Measurements from ENCODE around the gene LAMA2. TPM values are rescaled to one million over a fixed set of nuclear protein-coding genes. Genes with fewer than 3 reads are reported as not detected.

LAMA2 gene
- total RNA-seq, 1 donor from 2014 or later: 1.8 TPM

GRCh38 chr6:129115471-129115870 lies 232.5 kb downstream of the LAMA2 start:
- Histone ChIP-seq H3K4me3 (ENCODE audit: insufficient read depth, low read depth, low read length) (no peak overlapping the region), H3K79me2 (ENCODE audit: insufficient read depth, low read length) (no peaks in the 10 kb centered on the region), H3K4me2 (ENCODE audit: low read length) (no peak overlapping the region), H3K9me3 (ENCODE audit: insufficient read depth, low read depth, low read length) (no peaks in the 10 kb centered on the region), H3K9ac (ENCODE audit: low read length) (no peak overlapping the region), H3K4me1 (ENCODE audit: insufficient read depth, low read length) (no peaks in the 10 kb centered on the region), H3K27ac (ENCODE audit: low read depth, low read length) (no peak overlapping the region), H3K27me3 (ENCODE audit: insufficient read depth, low read length) (no peaks in the 10 kb centered on the region), H3K36me3 (ENCODE audit: insufficient read depth, low read length) (no peaks in the 10 kb centered on the region), H4K20me1 (ENCODE audit: insufficient read depth, low read length) (no peaks in the 10 kb centered on the region), H2AFZ (ENCODE audit: low read depth, low read length) (no peak overlapping the region)
- H3K9me3 Mint-ChIP-seq (ENCODE audit: unreplicated experiment): no peaks in the 10 kb centered on the region
- peaks cover 2% of the 10 kb centered on the region for H3K27me3 Mint-ChIP-seq (ENCODE audit: low read depth, unreplicated experiment)
- no peak overlapping the region for H3K4me3 Mint-ChIP-seq (ENCODE audit: unreplicated experiment)
- TF ChIP-seq CTCF (IDR thresholded peaks at IDR 0.05; ENCODE audit: insufficient read depth, low read depth, low read length): no peak
- TF ChIP-seq EZH2 (IDR thresholded peaks at IDR 0.05; ENCODE audit: insufficient read depth, low read length): no peak
- H3K36me3 Mint-ChIP-seq (ENCODE audit: low read depth, unreplicated experiment): no peaks in the 10 kb centered on the region
- DNase-seq (ENCODE audit: low read depth) (no peak), FAIRE-seq (no peak)
- no peak overlapping the region for H3K27ac Mint-ChIP-seq (ENCODE audit: unreplicated experiment)
- no peaks in the 10 kb centered on the region for H3K4me1 Mint-ChIP-seq (ENCODE audit: low read depth, unreplicated experiment)

GRCh38 chr6:129117355-129117754 lies 234.4 kb downstream of the LAMA2 start:
- TF ChIP-seq CTCF (IDR thresholded peaks at IDR 0.05; ENCODE audit: insufficient read depth, low read depth, low read length) (no peak), EZH2 (IDR thresholded peaks at IDR 0.05; ENCODE audit: insufficient read depth, low read length) (no peak)
- DNase-seq (ENCODE audit: low read depth) (no peak), FAIRE-seq (no peak)
- H4K20me1 ChIP-seq (ENCODE audit: insufficient read depth, low read length): no peaks in the 10 kb centered on the region
- H3K9me3 ChIP-seq (ENCODE audit: insufficient read depth, low read depth, low read length): no peaks in the 10 kb centered on the region
- no peak overlapping the region for H3K4me3 ChIP-seq (ENCODE audit: insufficient read depth, low read depth, low read length)
- no peaks in the 10 kb centered on the region for H3K79me2 ChIP-seq (ENCODE audit: insufficient read depth, low read length)
- no peaks in the 10 kb centered on the region for H3K4me1 ChIP-seq (ENCODE audit: insufficient read depth, low read length)
- H3K27ac Mint-ChIP-seq (ENCODE audit: unreplicated experiment): no peak overlapping the region
- no peaks in the 10 kb centered on the region for H3K4me1 Mint-ChIP-seq (ENCODE audit: low read depth, unreplicated experiment)
- no peaks in the 10 kb centered on the region for H3K27me3 ChIP-seq (ENCODE audit: insufficient read depth, low read length)
- no peak overlapping the region for H2AFZ ChIP-seq (ENCODE audit: low read depth, low read length)
- H3K9ac ChIP-seq (ENCODE audit: low read length): no peak overlapping the region
- peaks cover 2% of the 10 kb centered on the region for H3K27me3 Mint-ChIP-seq (ENCODE audit: low read depth, unreplicated experiment)
- no peak overlapping the region for H3K4me3 Mint-ChIP-seq (ENCODE audit: unreplicated experiment)
- H3K9me3 Mint-ChIP-seq (ENCODE audit: unreplicated experiment): no peaks in the 10 kb centered on the region
- no peaks in the 10 kb centered on the region for H3K36me3 Mint-ChIP-seq (ENCODE audit: low read depth, unreplicated experiment)
- H3K27ac ChIP-seq (ENCODE audit: low read depth, low read length): no peak overlapping the region
- no peaks in the 10 kb centered on the region for H3K36me3 ChIP-seq (ENCODE audit: insufficient read depth, low read length)
- no peak overlapping the region for H3K4me2 ChIP-seq (ENCODE audit: low read length)

- Mint-ChIP-seq H3K36me3 (ENCODE audit: low read depth, unreplicated experiment) (no peaks in the 10 kb centered on the region), H3K4me3 (ENCODE audit: unreplicated experiment) (no peak overlapping the region), H3K27me3 (ENCODE audit: low read depth, unreplicated experiment) (peaks cover 2% of the 10 kb centered on the region), H3K9me3 (ENCODE audit: unreplicated experiment) (no peaks in the 10 kb centered on the region), H3K27ac (ENCODE audit: unreplicated experiment) (no peak overlapping the region), H3K4me1 (ENCODE audit: low read depth, unreplicated experiment) (no peaks in the 10 kb centered on the region)
- Histone ChIP-seq H3K9me3 (ENCODE audit: insufficient read depth, low read depth, low read length) (no peaks in the 10 kb centered on the region), H2AFZ (ENCODE audit: low read depth, low read length) (no peak overlapping the region), H3K27me3 (ENCODE audit: insufficient read depth, low read length) (no peaks in the 10 kb centered on the region), H3K36me3 (ENCODE audit: insufficient read depth, low read length) (no peaks in the 10 kb centered on the region), H3K4me3 (ENCODE audit: insufficient read depth, low read depth, low read length) (no peak overlapping the region), H4K20me1 (ENCODE audit: insufficient read depth, low read length) (no peaks in the 10 kb centered on the region), H3K79me2 (ENCODE audit: insufficient read depth, low read length) (no peaks in the 10 kb centered on the region), H3K4me2 (ENCODE audit: low read length) (no peak overlapping the region), H3K9ac (ENCODE audit: low read length) (no peak overlapping the region), H3K4me1 (ENCODE audit: insufficient read depth, low read length) (no peaks in the 10 kb centered on the region), H3K27ac (ENCODE audit: low read depth, low read length) (no peak overlapping the region)
- DNase-seq (ENCODE audit: low read depth) (no peak), FAIRE-seq (no peak)
- no peak for TF ChIP-seq EZH2 (IDR thresholded peaks at IDR 0.05; ENCODE audit: insufficient read depth, low read length)
- TF ChIP-seq CTCF (IDR thresholded peaks at IDR 0.05; ENCODE audit: insufficient read depth, low read depth, low read length): no peak
Observed at GRCh38 chr6:129120856-129121638, 238.1 kb downstream of the LAMA2 start.
